ENCODE data around the gene WFIKKN2. TPM values are rescaled to one million over a fixed set of nuclear protein-coding genes. Genes with fewer than 3 reads are reported as not detected.

Gene WFIKKN2
- polyA plus RNA-seq, 1 donor (not counting 4 experiments of a cell fraction or from before 2014, with no cell fraction given), result not detected

DNA sequence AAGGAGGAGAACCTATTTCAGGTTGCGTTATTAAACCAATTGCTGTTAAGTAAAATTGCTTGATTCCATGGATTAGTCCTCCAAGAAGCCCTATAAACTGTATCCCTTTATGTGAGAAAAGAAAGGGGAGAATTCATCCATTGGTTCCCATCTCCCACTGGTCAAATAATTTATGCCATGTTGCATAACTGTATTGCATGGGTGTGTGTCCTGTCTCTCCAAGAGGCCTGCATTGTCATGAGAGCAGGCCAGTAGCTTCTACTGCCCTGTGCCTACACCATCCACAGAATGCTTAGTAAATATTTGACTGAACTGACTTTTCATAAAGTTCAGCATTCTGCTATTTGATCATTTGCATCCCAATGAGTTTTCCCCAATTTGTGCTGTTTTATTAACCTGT is 42.5 kb downstream of the WFIKKN2 start:
- H3K79me2 ChIP-seq (ENCODE audit: control insufficient read depth, insufficient read depth, low read length), result no peaks in the 10 kb centered on the region
- H4K20me1 ChIP-seq (ENCODE audit: control insufficient read depth, extremely low read depth, insufficient read depth, low read length), result no peaks in the 10 kb centered on the region
- no peaks in the 10 kb centered on the region for H3K36me3 ChIP-seq (ENCODE audit: control insufficient read depth in 2 of 2, extremely low read depth in 1 of 2, insufficient read depth in 2 of 2, low read length in 2 of 2)
- no peaks in the 10 kb centered on the region for H3K27me3 ChIP-seq (ENCODE audit: control insufficient read depth, extremely low read depth, insufficient read depth, low read length)
- H3K4me3 ChIP-seq (ENCODE audit: control insufficient read depth in 2 of 3, extremely low read depth in 1 of 3, insufficient read depth in 2 of 3, low read depth in 1 of 3, low read length in 3 of 3), result no peak overlapping the region
- peaks cover 12% of the 10 kb centered on the region for H3K4me1 ChIP-seq (ENCODE audit: control insufficient read depth, extremely low read depth, insufficient read depth, low read length)
- dilution Hi-C loops (cut with MboI; ENCODE audit: extremely low pct_ligation_motif_present, low sequenced_read_pairs), result no loop called here
- H3K4me2 ChIP-seq (ENCODE audit: control insufficient read depth, extremely low read depth, insufficient read depth, low read depth, low read length), result no peak overlapping the region
- H3K27ac ChIP-seq (ENCODE audit: control insufficient read depth, insufficient read depth, low read length), result no peak overlapping the region
- FAIRE-seq (no peak), DNase-seq (ENCODE audit: low read depth, low spot score) (no peak)
- H3K9ac ChIP-seq (ENCODE audit: control insufficient read depth, extremely low read depth, insufficient read depth, low read length), result no peak overlapping the region
- H3K9me3 ChIP-seq (ENCODE audit: control insufficient read depth, low read depth, low read length), result no peaks in the 10 kb centered on the region
- H3K9me1 ChIP-seq (ENCODE audit: control insufficient read depth, extremely low read depth, insufficient read depth, low read length), result no peaks in the 10 kb centered on the region
- TF ChIP-seq EZH2 (IDR thresholded peaks at IDR 0.05; ENCODE audit: low read length), result no peak
- TF ChIP-seq, protein P1, sequence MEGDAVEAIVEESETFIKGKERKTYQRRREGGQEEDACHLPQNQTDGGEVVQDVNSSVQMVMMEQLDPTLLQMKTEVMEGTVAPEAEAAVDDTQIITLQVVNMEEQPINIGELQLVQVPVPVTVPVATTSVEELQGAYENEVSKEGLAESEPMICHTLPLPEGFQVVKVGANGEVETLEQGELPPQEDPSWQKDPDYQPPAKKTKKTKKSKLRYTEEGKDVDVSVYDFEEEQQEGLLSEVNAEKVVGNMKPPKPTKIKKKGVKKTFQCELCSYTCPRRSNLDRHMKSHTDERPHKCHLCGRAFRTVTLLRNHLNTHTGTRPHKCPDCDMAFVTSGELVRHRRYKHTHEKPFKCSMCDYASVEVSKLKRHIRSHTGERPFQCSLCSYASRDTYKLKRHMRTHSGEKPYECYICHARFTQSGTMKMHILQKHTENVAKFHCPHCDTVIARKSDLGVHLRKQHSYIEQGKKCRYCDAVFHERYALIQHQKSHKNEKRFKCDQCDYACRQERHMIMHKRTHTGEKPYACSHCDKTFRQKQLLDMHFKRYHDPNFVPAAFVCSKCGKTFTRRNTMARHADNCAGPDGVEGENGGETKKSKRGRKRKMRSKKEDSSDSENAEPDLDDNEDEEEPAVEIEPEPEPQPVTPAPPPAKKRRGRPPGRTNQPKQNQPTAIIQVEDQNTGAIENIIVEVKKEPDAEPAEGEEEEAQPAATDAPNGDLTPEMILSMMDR (optimal IDR thresholded peaks at IDR 0.05 in 1 of 3, IDR thresholded peaks at IDR 0.05 in 1 of 3, conservative IDR thresholded peaks at IDR 0.05 in 1 of 3; ENCODE audit: extremely low read depth in 1 of 3, insufficient read depth in 2 of 3, low read length in 3 of 3), result no peak
- H2AFZ ChIP-seq (ENCODE audit: control insufficient read depth, low read length), result no peak overlapping the region

DNA sequence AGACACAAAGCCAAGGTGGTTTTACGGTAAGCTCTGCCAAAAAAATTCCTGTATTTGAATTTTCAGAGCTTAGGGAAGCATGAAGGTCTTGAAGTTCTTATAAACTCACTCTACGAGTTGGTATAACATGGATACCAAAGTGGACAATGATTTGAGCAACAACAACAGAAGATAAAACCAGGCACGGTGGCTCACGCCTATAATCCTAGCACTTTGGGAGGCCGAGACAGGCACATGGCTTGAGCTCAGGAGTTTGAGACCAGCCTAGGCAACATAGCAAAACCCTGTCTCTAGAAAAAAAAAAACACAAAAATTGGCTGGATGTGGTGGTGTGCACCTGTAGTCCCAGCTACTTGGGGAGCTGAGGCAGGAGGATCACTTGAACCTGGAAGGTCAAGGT is 43.7 kb downstream of the WFIKKN2 start:
- Histone ChIP-seq H3K9me1 (ENCODE audit: control insufficient read depth, extremely low read depth, insufficient read depth, low read length) (no peaks in the 10 kb centered on the region), H3K27me3 (ENCODE audit: control insufficient read depth, extremely low read depth, insufficient read depth, low read length) (no peaks in the 10 kb centered on the region), H2AFZ (ENCODE audit: control insufficient read depth, low read length) (no peak overlapping the region), H4K20me1 (ENCODE audit: control insufficient read depth, extremely low read depth, insufficient read depth, low read length) (no peaks in the 10 kb centered on the region), H3K4me3 (ENCODE audit: control insufficient read depth in 2 of 3, extremely low read depth in 1 of 3, insufficient read depth in 2 of 3, low read depth in 1 of 3, low read length in 3 of 3) (no peak overlapping the region), H3K79me2 (ENCODE audit: control insufficient read depth, insufficient read depth, low read length) (no peaks in the 10 kb centered on the region), H3K36me3 (ENCODE audit: control insufficient read depth in 2 of 2, extremely low read depth in 1 of 2, insufficient read depth in 2 of 2, low read length in 2 of 2) (no peaks in the 10 kb centered on the region), H3K27ac (ENCODE audit: control insufficient read depth, insufficient read depth, low read length) (no peak overlapping the region), H3K4me2 (ENCODE audit: control insufficient read depth, extremely low read depth, insufficient read depth, low read depth, low read length) (no peak overlapping the region), H3K9me3 (ENCODE audit: control insufficient read depth, low read depth, low read length) (no peaks in the 10 kb centered on the region), H3K4me1 (ENCODE audit: control insufficient read depth, extremely low read depth, insufficient read depth, low read length) (peaks cover 17% of the 10 kb centered on the region), H3K9ac (ENCODE audit: control insufficient read depth, extremely low read depth, insufficient read depth, low read length) (no peak overlapping the region)
- DNase-seq (ENCODE audit: low read depth, low spot score) (no peak), FAIRE-seq (no peak)
- no peak for TF ChIP-seq EZH2 (IDR thresholded peaks at IDR 0.05; ENCODE audit: low read length)
- TF ChIP-seq, protein P1 (optimal IDR thresholded peaks at IDR 0.05 in 1 of 3, IDR thresholded peaks at IDR 0.05 in 1 of 3, conservative IDR thresholded peaks at IDR 0.05 in 1 of 3; ENCODE audit: extremely low read depth in 1 of 3, insufficient read depth in 2 of 3, low read length in 3 of 3), result no peak
- dilution Hi-C loops (cut with MboI; ENCODE audit: extremely low pct_ligation_motif_present, low sequenced_read_pairs), result no loop called here

Measured in keratinocyte (primary cell).